ENCODE measurements around the gene ZBTB20.
"Not testable (repeated sequence)": the region's sequence is repeated elsewhere in the genome, so short reads cannot be mapped to it uniquely, and the experiment has no call there.

ZBTB20 gene

GRCh38 chr3:115110830-115111229 lies 36.3 kb downstream of the ZBTB20 start:
- no peak for TF ChIP-seq EZH2phosphoT487 (conservative IDR thresholded peaks at IDR 0.05; ENCODE audit: low read length)
- TF ChIP-seq CTCF (IDR thresholded peaks at IDR 0.05; ENCODE audit: insufficient read depth, low read length, poor library complexity, severe bottlenecking), result no peak
- Histone ChIP-seq H3K4me2 (ENCODE audit: low read depth, low read length, poor library complexity, severe bottlenecking) (no peak overlapping the region), H4K20me1 (ENCODE audit: low read depth, low read length) (no peaks in the 10 kb centered on the region), H3K36me3 (ENCODE audit: low read length) (no peaks in the 10 kb centered on the region), H3K9ac (ENCODE audit: low read length) (no peak overlapping the region), H3K9me2 (replicated peaks; ENCODE audit: insufficient read depth, low read length) (no peaks in the 10 kb centered on the region), H2AFZ (ENCODE audit: low read depth, low read length, severe bottlenecking) (no peak overlapping the region), H3K4me3 (ENCODE audit: insufficient read depth, low read length, poor library complexity, severe bottlenecking) (no peak overlapping the region), H3K27ac (ENCODE audit: low read depth, low read length) (no peak overlapping the region), H3K9me3 (ENCODE audit: insufficient read depth, low read length) (no peaks in the 10 kb centered on the region), H3K27me3 (ENCODE audit: low read length) (no peaks in the 10 kb centered on the region), H3F3A (ENCODE audit: insufficient read depth) (no peaks in the 10 kb centered on the region), H3K79me2 (ENCODE audit: insufficient read depth, low read length) (no peaks in the 10 kb centered on the region)

- H3K9me2 ChIP-seq (replicated peaks; ENCODE audit: insufficient read depth, low read length); H3K79me2 ChIP-seq (ENCODE audit: insufficient read depth, low read length); H3K27me3 ChIP-seq (ENCODE audit: low read length); H4K20me1 ChIP-seq (ENCODE audit: low read depth, low read length); H3K36me3 ChIP-seq (ENCODE audit: low read length); H3F3A ChIP-seq (ENCODE audit: insufficient read depth); H3K9ac ChIP-seq (ENCODE audit: low read length); H3K4me2 ChIP-seq (ENCODE audit: low read depth, low read length, poor library complexity, severe bottlenecking); H2AFZ ChIP-seq (ENCODE audit: low read depth, low read length, severe bottlenecking); H3K4me3 ChIP-seq (ENCODE audit: insufficient read depth, low read length, poor library complexity, severe bottlenecking); H3K27ac ChIP-seq (ENCODE audit: low read depth, low read length); H3K9me3 ChIP-seq (ENCODE audit: insufficient read depth, low read length): not testable (repeated sequence)
Observed at GRCh38 chr3:115110066-115110465, 37.0 kb downstream of the ZBTB20 start.

GRCh38 chr3:115108614-115109013 lies 38.5 kb downstream of the ZBTB20 start:
- Histone ChIP-seq H3K9me2 (replicated peaks; ENCODE audit: insufficient read depth, low read length) (no peaks in the 10 kb centered on the region), H3K79me2 (ENCODE audit: insufficient read depth, low read length) (no peaks in the 10 kb centered on the region), H3K9me3 (ENCODE audit: insufficient read depth, low read length) (no peaks in the 10 kb centered on the region), H3K27me3 (ENCODE audit: low read length) (no peaks in the 10 kb centered on the region), H4K20me1 (ENCODE audit: low read depth, low read length) (no peaks in the 10 kb centered on the region), H3K4me2 (ENCODE audit: low read depth, low read length, poor library complexity, severe bottlenecking) (no peak overlapping the region), H2AFZ (ENCODE audit: low read depth, low read length, severe bottlenecking) (no peak overlapping the region), H3F3A (ENCODE audit: insufficient read depth) (no peaks in the 10 kb centered on the region), H3K27ac (ENCODE audit: low read depth, low read length) (no peak overlapping the region), H3K9ac (ENCODE audit: low read length) (no peak overlapping the region), H3K4me3 (ENCODE audit: insufficient read depth, low read length, poor library complexity, severe bottlenecking) (no peak overlapping the region), H3K36me3 (ENCODE audit: low read length) (no peaks in the 10 kb centered on the region)
- TF ChIP-seq EZH2phosphoT487 (conservative IDR thresholded peaks at IDR 0.05; ENCODE audit: low read length) (no peak), CTCF (IDR thresholded peaks at IDR 0.05; ENCODE audit: insufficient read depth, low read length, poor library complexity, severe bottlenecking) (no peak)

GRCh38 chr3:115102046-115102445 lies 45.0 kb downstream of the ZBTB20 start:
- no peak overlapping the region for H3K9ac ChIP-seq (ENCODE audit: low read length)
- H3K79me2 ChIP-seq (ENCODE audit: insufficient read depth, low read length), result no peaks in the 10 kb centered on the region
- no peak overlapping the region for H3K27ac ChIP-seq (ENCODE audit: low read depth, low read length)
- no peaks in the 10 kb centered on the region for H3K36me3 ChIP-seq (ENCODE audit: low read length)
- no peak overlapping the region for H2AFZ ChIP-seq (ENCODE audit: low read depth, low read length, severe bottlenecking)
- H4K20me1 ChIP-seq (ENCODE audit: low read depth, low read length), result no peaks in the 10 kb centered on the region
- peaks cover 2% of the 10 kb centered on the region; the same call in 1 of the 2 replicates for H3F3A ChIP-seq (ENCODE audit: insufficient read depth)
- no peak overlapping the region for H3K4me2 ChIP-seq (ENCODE audit: low read depth, low read length, poor library complexity, severe bottlenecking)
- TF ChIP-seq CTCF (IDR thresholded peaks at IDR 0.05; ENCODE audit: insufficient read depth, low read length, poor library complexity, severe bottlenecking) (no peak), EZH2phosphoT487 (conservative IDR thresholded peaks at IDR 0.05; ENCODE audit: low read length) (no peak)
- H3K27me3 ChIP-seq (ENCODE audit: low read length), result no peaks in the 10 kb centered on the region
- H3K9me3 ChIP-seq (ENCODE audit: insufficient read depth, low read length), result no peaks in the 10 kb centered on the region
- no peak overlapping the region for H3K4me3 ChIP-seq (ENCODE audit: insufficient read depth, low read length, poor library complexity, severe bottlenecking)
- H3K9me2 ChIP-seq (replicated peaks; ENCODE audit: insufficient read depth, low read length), result no peaks in the 10 kb centered on the region

All from SU-DHL-6 (cell line).